Measurements from ENCODE around the gene ST8SIA1. TPM values are rescaled to one million over a fixed set of nuclear protein-coding genes. Genes with fewer than 3 reads are reported as not detected.
A peak's percentile ranks its signal among the peaks of the same experiment; 100 is the strongest.

The ST8SIA1 gene
- total RNA-seq, 3 donors from 2014 or later = 3.2 to 23.8 (median 3.2) TPM

DNA sequence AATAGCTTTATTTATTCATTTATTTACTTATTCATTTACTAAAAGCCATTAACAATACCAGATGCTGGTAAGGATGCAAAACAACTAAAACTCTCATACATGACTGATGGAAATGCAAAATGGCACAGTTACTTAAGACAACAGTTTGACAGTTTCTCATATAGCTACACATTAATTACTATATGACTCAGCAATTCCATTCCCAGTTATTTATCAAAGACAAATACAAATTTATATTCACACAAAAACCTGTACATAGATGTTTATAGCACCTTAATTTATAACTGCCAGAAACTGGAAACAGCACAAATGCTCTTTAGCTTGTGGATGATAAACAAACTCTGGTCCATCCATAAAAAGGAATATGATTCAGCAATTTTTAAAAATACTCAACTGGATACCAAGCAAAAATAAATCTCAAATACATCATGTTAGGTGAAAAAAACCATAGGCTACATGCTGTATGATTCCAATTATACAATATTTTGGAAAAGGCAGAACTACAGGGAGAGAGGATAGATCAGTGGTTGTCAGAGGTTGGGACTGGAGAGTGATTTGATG lies 37.9 kb upstream of the ST8SIA1 start:
- H3K36me3 ChIP-seq (ENCODE audit: low read depth) = no peaks in the 10 kb centered on the region
- no peak for DNase-seq
- intact Hi-C loops (cut with DNase I, micrococcal nuclease) = no loop called here
- no peaks in the 10 kb centered on the region for H3K9me3 ChIP-seq
- no peaks in the 10 kb centered on the region for H3K4me1 ChIP-seq (ENCODE audit: low read depth)
- H3K4me3 ChIP-seq = no peak overlapping the region
- no peak for ATAC-seq
- TF ChIP-seq, protein P1, sequence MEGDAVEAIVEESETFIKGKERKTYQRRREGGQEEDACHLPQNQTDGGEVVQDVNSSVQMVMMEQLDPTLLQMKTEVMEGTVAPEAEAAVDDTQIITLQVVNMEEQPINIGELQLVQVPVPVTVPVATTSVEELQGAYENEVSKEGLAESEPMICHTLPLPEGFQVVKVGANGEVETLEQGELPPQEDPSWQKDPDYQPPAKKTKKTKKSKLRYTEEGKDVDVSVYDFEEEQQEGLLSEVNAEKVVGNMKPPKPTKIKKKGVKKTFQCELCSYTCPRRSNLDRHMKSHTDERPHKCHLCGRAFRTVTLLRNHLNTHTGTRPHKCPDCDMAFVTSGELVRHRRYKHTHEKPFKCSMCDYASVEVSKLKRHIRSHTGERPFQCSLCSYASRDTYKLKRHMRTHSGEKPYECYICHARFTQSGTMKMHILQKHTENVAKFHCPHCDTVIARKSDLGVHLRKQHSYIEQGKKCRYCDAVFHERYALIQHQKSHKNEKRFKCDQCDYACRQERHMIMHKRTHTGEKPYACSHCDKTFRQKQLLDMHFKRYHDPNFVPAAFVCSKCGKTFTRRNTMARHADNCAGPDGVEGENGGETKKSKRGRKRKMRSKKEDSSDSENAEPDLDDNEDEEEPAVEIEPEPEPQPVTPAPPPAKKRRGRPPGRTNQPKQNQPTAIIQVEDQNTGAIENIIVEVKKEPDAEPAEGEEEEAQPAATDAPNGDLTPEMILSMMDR (IDR thresholded peaks at IDR 0.05) = no peak

DNA sequence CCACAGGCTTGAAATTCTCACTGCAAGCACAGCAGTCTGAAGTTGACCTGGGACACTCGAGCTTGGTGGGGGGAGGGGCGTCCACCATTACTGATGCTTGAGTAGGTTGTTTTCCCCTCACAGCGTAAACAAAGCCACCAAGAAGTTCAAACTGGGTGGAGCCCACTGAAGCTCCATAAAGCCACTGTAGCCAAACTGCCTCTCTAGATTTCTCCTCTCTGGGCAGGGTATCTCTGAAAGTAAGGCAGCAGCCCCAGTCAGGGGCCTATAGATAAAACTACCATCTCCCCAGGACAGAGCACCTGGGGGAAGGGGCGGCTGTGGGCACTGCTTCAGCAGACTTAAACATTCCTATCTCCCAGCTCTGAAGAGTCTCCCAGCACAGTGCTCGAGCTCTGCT lies 31.7 kb upstream of the ST8SIA1 start:
- DNase-seq (no peak), ATAC-seq (no peak)
- intact Hi-C loops (cut with DNase I, micrococcal nuclease) = no loop called here
- Histone ChIP-seq H3K4me1 (ENCODE audit: low read depth) (no peaks in the 10 kb centered on the region), H3K36me3 (ENCODE audit: low read depth) (no peaks in the 10 kb centered on the region), H3K9me3 (no peaks in the 10 kb centered on the region), H3K4me3 (no peak overlapping the region)
- TF ChIP-seq, protein P1 (IDR thresholded peaks at IDR 0.05) = no peak

- intact Hi-C loops (cut with DNase I, micrococcal nuclease) = no loop called here
- no peak for ATAC-seq
- H3K9me3 ChIP-seq = no peaks in the 10 kb centered on the region
- H3K36me3 ChIP-seq (ENCODE audit: low read depth) = no peaks in the 10 kb centered on the region
- no peak for DNase-seq
- no peaks in the 10 kb centered on the region for H3K4me1 ChIP-seq (ENCODE audit: low read depth)
- H3K4me3 ChIP-seq = no peak overlapping the region
- TF ChIP-seq, protein P1 (IDR thresholded peaks at IDR 0.05) = no peak
Observed at GRCh38 chr12:22361785-22362184, 27.3 kb upstream of the ST8SIA1 start.

GRCh38 chr12:22360774-22361173 lies 26.3 kb upstream of the ST8SIA1 start:
- H3K4me1 ChIP-seq (ENCODE audit: low read depth) = no peaks in the 10 kb centered on the region
- DNase-seq (no peak), ATAC-seq (peak; percentile 25)
- H3K36me3 ChIP-seq (ENCODE audit: low read depth) = no peaks in the 10 kb centered on the region
- H3K4me3 ChIP-seq = no peak overlapping the region
- TF ChIP-seq, protein P1 (IDR thresholded peaks at IDR 0.05) = no peak
- intact Hi-C loops (cut with DNase I, micrococcal nuclease) = no loop called here
- no peaks in the 10 kb centered on the region for H3K9me3 ChIP-seq

DNA sequence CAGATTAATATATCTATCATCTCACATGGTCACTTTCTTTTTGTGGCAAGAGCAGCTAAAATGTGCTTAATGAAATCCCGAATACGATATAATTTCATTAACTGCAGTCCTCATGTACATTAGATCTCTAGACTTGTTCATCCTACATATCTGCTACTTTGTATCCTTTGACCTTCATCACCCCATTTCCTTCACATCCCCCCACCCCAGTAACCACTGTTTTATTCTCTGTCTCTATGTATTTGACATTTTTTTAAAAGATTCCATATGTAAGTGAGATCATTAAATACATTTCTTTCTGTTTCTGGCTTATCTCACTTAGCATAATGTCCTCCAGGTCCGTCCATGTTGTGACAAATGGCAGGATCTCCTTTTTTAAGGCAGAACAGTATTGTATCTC lies 23.0 kb upstream of the ST8SIA1 start:
- intact Hi-C loops (cut with DNase I, micrococcal nuclease) = no loop called here
- no peak overlapping the region for H3K4me3 ChIP-seq
- H3K4me1 ChIP-seq (ENCODE audit: low read depth) = no peaks in the 10 kb centered on the region
- DNase-seq (no peak), ATAC-seq (no peak)
- no peaks in the 10 kb centered on the region for H3K36me3 ChIP-seq (ENCODE audit: low read depth)
- H3K9me3 ChIP-seq = no peaks in the 10 kb centered on the region
- TF ChIP-seq, protein P1 (IDR thresholded peaks at IDR 0.05) = no peak

- no peak overlapping the region for H3K4me3 ChIP-seq
- no peak for ATAC-seq
- intact Hi-C loops (cut with DNase I, micrococcal nuclease) = no loop called here
- TF ChIP-seq, protein P1 (IDR thresholded peaks at IDR 0.05) = no peak
- no peaks in the 10 kb centered on the region for H3K36me3 ChIP-seq (ENCODE audit: low read depth)
- H3K9me3 ChIP-seq = no peaks in the 10 kb centered on the region
- no peaks in the 10 kb centered on the region for H3K4me1 ChIP-seq (ENCODE audit: low read depth)
- no peak for DNase-seq
Observed at GRCh38 chr12:22356231-22356630, 21.7 kb upstream of the ST8SIA1 start.
